GM18499 (cell line): ENCODE data around the gene ZNF669.

Source experiments
- ATAC-seq: cut with Tn5 transposase; IDR thresholded peaks from one replicate; pipeline ENCODE4 v1.9.1; 2021; ENCODE audit warnings: moderate number of reproducible peaks; ENCODE audit not compliant: insufficient read depth, unreplicated experiment

The ZNF669 gene

DNA sequence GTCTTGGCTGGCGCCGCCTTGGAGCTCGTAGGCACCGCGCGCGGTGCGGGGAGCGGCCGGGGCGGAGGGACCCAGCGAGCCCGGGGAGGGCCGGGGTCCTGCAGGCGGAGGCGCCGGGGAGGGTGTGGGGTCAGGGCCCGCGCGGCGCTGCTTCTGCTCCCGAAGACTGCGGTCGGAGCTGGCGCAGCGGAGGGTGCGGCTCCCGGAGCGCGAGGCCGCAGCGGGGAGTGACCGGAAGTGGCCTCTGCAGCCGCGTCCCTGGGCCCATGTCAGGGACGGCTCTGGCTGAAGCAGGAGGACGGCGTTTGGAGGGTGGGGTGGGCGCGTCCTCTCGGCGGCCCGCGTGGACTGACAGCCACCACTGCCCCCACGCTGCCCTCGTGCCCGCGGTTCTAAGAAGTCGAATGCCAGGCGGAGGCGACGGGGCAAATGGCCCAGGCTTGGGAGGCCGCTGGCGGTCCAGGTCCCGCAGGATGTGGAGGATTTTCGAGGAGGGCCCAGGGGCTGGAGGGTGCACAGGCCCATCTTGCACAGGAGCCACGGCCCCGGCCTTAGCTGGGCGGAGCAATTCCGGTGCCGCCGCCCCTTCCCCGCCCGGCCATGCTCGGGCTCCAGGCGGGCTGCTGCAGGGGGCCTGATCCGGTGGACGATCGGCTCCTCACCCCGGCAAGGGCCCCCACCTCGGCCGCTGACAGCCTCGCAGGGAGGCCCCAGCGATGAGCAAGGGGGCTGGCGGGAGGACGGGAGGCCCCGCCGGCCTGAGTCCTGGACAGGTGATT, 7.7 kb upstream of the ZNF669 start:
- no peak for ATAC-seq

DNA sequence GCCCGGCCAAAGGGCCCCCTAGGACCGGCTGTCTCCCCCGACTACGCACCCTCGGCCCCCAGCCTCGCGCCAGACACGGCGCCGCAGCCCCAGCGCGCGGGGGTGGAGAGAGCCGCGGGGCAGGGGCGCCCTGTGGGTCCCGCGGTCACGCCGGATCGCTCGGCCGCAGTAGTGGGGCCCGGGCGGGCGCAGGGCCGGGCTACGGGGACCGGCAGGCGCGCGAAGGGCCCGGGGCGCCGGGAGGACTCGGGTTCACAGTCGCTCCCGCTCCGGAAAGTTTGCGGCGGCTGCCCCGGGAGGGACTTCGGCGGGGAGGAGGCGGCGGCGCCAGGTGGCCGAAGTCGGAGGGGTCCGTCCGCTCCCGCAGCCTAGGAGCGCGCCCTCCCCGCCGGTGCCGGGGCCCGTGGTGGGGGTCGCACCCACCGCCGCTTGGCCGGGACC, 7.1 kb upstream of the ZNF669 start:
- ATAC-seq, result no peak

- ATAC-seq, result no peak
Observed at GRCh38 chr1:247110627-247111258, 6.6 kb upstream of the ZNF669 start.

GRCh38 chr1:247107694-247108093, 3.5 kb upstream of the ZNF669 start:
- no peak for ATAC-seq

- no peak for ATAC-seq
Observed at GRCh38 chr1:247105966-247106365, 1.8 kb upstream of the ZNF669 start.

- no peak for ATAC-seq
Observed at GRCh38 chr1:247104965-247105364, 809 bp upstream of the ZNF669 start.

DNA sequence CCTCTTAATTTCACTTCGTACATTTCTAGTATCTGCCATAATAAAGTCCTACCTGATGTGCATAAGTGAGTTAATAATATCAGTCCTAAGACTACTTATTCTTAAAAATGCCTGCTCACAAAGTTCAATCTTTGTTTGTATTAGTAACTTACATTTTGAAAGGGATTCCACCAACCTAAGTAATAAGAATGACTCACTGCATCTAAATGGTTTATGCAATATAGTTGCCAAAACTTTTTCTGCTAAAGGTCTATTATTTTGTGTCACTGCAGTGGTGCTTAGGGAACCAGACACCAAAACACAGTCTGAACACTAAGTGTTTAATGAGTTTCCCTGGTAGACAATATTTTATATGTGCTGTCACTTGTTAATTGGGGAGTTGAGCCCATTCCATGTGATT, 1.8 kb downstream of the ZNF669 start:
- no peak for ATAC-seq

DNA sequence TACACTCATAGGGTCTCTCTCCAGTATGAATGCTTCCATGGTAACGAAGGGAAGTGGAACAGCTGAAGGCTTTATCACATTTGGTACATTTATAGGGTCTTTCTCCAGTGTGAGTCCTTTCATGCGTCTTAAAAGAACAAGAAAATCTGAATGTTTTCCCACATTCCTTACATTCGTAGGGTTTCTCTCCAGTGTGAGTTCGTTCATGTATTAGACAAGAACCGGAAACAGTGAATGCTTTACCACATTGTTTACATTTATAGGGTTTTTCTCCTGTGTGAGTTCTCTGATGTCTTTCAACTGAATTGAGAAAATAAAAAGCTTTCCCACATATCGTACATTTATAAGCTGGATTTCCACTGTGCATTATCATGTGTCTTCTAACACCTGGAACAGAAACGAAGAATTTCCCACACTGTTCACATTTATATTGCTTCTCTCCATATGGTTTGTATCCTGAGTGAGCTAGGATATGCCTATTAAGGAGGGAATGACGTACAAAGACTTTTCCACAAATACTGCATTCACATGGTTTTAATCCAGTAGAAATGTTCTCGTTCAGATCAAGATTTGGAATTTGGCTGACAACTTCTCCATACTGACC, 3.4 kb downstream of the ZNF669 start:
- no peak for ATAC-seq

GRCh38 chr1:247096958-247097357, 7.2 kb downstream of the ZNF669 start:
- ATAC-seq, result no peak

- no peak for ATAC-seq
Observed at GRCh38 chr1:247096544-247096943, 7.6 kb downstream of the ZNF669 start.

- ATAC-seq, result no peak
Observed at GRCh38 chr1:247096112-247096511, 8.0 kb downstream of the ZNF669 start.

GRCh38 chr1:247090455-247090854, 13.7 kb downstream of the ZNF669 start:
- no peak for ATAC-seq

- no peak for ATAC-seq
Observed at GRCh38 chr1:247089616-247090375, 14.4 kb downstream of the ZNF669 start.

DNA sequence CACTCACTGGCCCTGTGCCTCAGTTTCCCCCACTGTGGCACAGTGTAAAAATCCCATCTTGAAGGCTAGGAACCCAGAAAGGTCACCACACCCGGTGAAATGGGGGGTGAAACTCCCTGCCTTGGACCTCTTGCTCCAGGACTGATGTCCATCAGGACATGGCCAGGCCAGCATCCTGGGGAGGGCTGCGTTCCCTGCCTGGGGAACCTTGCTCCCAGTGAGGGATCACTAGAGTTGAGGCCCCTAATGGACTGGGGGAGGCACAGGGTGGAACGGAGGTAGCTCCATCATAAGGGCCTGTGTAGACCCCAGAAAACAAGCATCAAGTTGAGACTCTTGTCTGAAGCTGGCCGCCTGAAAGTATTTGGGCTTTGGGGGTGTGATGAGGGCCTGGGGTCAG, 15.2 kb downstream of the ZNF669 start:
- no peak for ATAC-seq

DNA sequence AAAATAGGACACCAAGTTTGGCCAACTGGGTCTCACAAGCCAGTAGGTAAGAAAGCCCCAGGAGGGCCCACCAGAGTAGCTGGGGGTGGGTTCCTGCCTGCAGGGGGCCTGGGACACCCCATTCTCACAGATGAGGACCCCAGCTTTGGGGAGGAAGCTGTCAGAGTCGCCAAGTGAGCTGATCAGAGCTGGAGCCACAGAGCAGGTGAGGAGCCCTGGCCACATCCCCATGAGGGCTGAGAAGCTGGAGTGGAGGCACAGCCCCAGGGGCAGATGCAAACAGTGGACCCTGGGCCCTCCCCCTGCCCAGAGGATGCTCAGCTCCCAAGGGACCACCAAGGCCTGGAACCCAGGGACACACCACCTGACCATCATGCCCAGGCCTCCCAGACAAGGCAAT, 16.9 kb downstream of the ZNF669 start:
- ATAC-seq, result no peak

DNA sequence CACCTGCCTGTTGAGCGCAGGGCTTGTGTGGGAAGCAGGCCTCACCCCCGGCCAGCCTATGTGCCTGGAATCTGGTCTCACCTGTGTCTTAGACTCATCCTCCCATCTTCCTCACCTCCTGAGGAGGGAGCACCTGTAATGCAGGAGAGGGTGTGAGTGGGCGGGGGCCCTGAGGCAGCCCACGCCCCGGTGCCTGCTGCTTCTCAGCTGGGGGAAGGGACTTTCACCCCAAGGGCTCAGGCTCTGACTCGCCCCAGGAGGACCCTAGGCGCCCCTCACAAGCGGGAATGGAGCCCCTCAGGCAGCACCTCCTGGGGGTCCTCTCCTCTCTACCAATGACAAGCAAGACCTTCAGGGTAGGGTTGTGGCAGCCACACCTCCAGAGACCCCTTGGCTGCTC, 18.8 kb downstream of the ZNF669 start:
- ATAC-seq, result no peak

GRCh38 chr1:247084771-247085170, 19.4 kb downstream of the ZNF669 start:
- no peak for ATAC-seq

GRCh38 chr1:247079141-247079874, 24.8 kb downstream of the ZNF669 start:
- ATAC-seq, result no peak

DNA sequence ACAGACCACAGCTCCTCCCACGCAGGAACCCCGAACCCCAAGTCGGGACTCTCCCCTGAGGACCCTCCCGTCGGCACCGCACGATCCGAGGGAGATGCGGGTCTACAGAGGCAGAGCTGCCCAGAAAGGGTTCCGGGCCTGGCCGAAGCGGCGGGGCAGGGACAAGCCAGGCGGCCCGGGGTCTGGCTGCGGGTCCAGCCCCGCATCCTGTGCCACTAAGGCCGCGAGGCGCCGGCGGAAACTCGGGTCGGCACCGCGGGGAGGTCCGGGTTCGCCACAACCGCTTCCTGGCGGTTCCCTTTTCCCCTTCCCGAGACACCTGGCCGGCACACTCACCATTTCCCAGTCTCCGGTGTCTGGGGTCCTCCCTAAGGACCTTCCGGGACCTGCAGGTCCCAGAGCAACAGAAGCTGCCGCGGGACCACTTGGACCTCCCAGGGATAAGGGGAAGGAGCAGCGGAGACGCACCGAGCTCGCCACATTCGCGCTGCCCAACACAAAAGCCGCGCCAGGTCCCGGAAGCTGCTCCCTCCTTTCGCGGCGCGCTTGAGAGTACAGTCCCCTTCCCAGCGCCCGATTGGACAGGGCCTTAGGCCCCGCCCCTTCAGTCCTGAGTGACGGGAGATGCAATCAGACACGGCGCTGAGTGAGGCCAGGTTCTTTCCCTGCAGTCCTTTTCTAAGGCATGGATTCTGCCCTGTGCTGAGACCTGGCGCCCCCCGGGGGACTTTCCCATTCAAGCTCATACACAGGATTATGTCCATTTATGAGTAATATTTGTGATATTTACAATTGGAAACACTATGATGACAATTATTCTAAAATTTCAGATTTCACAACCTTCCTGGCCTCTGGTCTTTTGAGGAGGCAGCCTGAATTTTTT, 25.7 kb downstream of the ZNF669 start, which contains the start of gene ZNF670:
Gene ZNF670, minus strand, starts transcription at position 554 of the 883 bp plus-strand sequence. Its CDS starts 215 bp downstream, at position 339.
- peak; percentile 96 for ATAC-seq
